GM20431 (cell line): Measurements from ENCODE around the gene APOL2.
"Not testable (repeated sequence)": the region's sequence is repeated elsewhere in the genome, so short reads cannot be mapped to it uniquely, and the experiment has no call there.

ENCODE experiments used
- in situ Hi-C: fragments of 300-500 bp; cut with MseI, MboI; formaldehyde crosslinking; loops from one replicate; pipeline ENCODE4 v1.15.0; 2020; ENCODE audit warnings: low sequenced_read_pairs; ENCODE audit not compliant: unreplicated experiment

The APOL2 gene

GRCh38 chr22:36202906-36203305, 36.4 kb downstream of the APOL2 start:
- in situ Hi-C loops, result not testable (repeated sequence)

- in situ Hi-C loops, result no loop called here
Measured at GRCh38 chr22:36201630-36202319, 37.6 kb downstream of the APOL2 start, which contains the start of gene APOL4. Gene APOL4, minus strand, starts transcription at chr22:36201809. Its CDS starts 75 bp downstream, at chr22:36201734.

GRCh38 chr22:36201025-36201424, 38.3 kb downstream of the APOL2 start:
- in situ Hi-C loops, result not testable (repeated sequence)

- in situ Hi-C loops, result loop anchor here (10.0 kb wide), 1 partner anchor 76 kb away; no protein-coding TSS in a partner anchor
Measured at GRCh38 chr22:36199001-36199551, 40.3 kb downstream of the APOL2 start.

GRCh38 chr22:36198536-36198935, 40.8 kb downstream of the APOL2 start:
- in situ Hi-C loops, result loop anchor here (10.0 kb wide), 1 partner anchor 76 kb away; no protein-coding TSS in a partner anchor

GRCh38 chr22:36197514-36198146, 41.7 kb downstream of the APOL2 start:
- in situ Hi-C loops, result loop anchor here (10.0 kb wide), 1 partner anchor 77 kb away; no protein-coding TSS in a partner anchor

GRCh38 chr22:36197065-36197440, 42.3 kb downstream of the APOL2 start:
- in situ Hi-C loops, result loop anchor here (10.0 kb wide), 1 partner anchor 78 kb away; no protein-coding TSS in a partner anchor

GRCh38 chr22:36196254-36197064, 42.9 kb downstream of the APOL2 start:
- in situ Hi-C loops, result loop anchor here (10.0 kb wide), 1 partner anchor 78 kb away; no protein-coding TSS in a partner anchor

GRCh38 chr22:36194971-36195370, 44.4 kb downstream of the APOL2 start:
- in situ Hi-C loops, result loop anchor here (10.0 kb wide), 1 partner anchor 80 kb away; no protein-coding TSS in a partner anchor

GRCh38 chr22:36194385-36194784, 44.9 kb downstream of the APOL2 start:
- in situ Hi-C loops, result loop anchor here (10.0 kb wide), 1 partner anchor 80 kb away; no protein-coding TSS in a partner anchor

- in situ Hi-C loops, result loop anchor here (10.0 kb wide), 1 partner anchor 81 kb away; no protein-coding TSS in a partner anchor
Measured at GRCh38 chr22:36193577-36193976, 45.8 kb downstream of the APOL2 start.

GRCh38 chr22:36193171-36193570, 46.2 kb downstream of the APOL2 start:
- in situ Hi-C loops, result loop anchor here (10.0 kb wide), 1 partner anchor 82 kb away; no protein-coding TSS in a partner anchor

- in situ Hi-C loops, result loop anchor here (10.0 kb wide), 1 partner anchor 82 kb away; no protein-coding TSS in a partner anchor
Measured at GRCh38 chr22:36192542-36192941, 46.8 kb downstream of the APOL2 start.

- in situ Hi-C loops, result loop anchor here (10.0 kb wide), 1 partner anchor 84 kb away; no protein-coding TSS in a partner anchor
Measured at GRCh38 chr22:36191106-36191836, 48.1 kb downstream of the APOL2 start.

- in situ Hi-C loops, result not testable (repeated sequence)
Measured at GRCh38 chr22:36187862-36188261, 51.5 kb downstream of the APOL2 start.

GRCh38 chr22:36185828-36186624, 53.3 kb downstream of the APOL2 start:
- in situ Hi-C loops, result no loop called here

GRCh38 chr22:36184433-36185025, 54.8 kb downstream of the APOL2 start:
- in situ Hi-C loops, result no loop called here

- in situ Hi-C loops, result no loop called here
Measured at GRCh38 chr22:36183446-36183845, 55.9 kb downstream of the APOL2 start.
